ENCODE results near the gene ZNG1C. TPM values are rescaled to one million over a fixed set of nuclear protein-coding genes. Genes with fewer than 3 reads are reported as not detected.
"Not testable (repeated sequence)": the region's sequence is repeated elsewhere in the genome, so short reads cannot be mapped to it uniquely, and the experiment has no call there.

ZNG1C gene
- 17.8 and 25.0 TPM in 2 replicates for polyA plus RNA-seq (2011; rRNA removed)
- 45.7 and 55.9 TPM in 2 replicates for polyA minus RNA-seq (2011; rRNA and poly(A)+ RNA removed)

GRCh38 chr9:68241683-68242082 lies at the start of gene ZNG1C:
TSS of gene ZNG1C (plus strand) at chr9:68241983. CDS start at chr9:68242032, 49 bp downstream.
- H3K27me3 ChIP-seq (ENCODE audit: control insufficient read depth, insufficient read depth, low read length); CTCF ChIA-PET; H3K9me3 ChIP-seq (ENCODE audit: control insufficient read depth, insufficient read depth, low read length); DNase-seq (ENCODE audit: low read depth, low spot score); H3K27ac ChIP-seq (ENCODE audit: low read depth, low read length); H3K4me3 ChIP-seq (ENCODE audit: low read depth, low read length); POLR2A ChIA-PET: not testable (repeated sequence)

GRCh38 chr9:68242437-68242836 lies 654 bp downstream of the ZNG1C start:
- H3K4me3 ChIP-seq (ENCODE audit: low read depth, low read length); H3K27me3 ChIP-seq (ENCODE audit: control insufficient read depth, insufficient read depth, low read length); POLR2A ChIA-PET; CTCF ChIA-PET; H3K9me3 ChIP-seq (ENCODE audit: control insufficient read depth, insufficient read depth, low read length); H3K27ac ChIP-seq (ENCODE audit: low read depth, low read length); DNase-seq (ENCODE audit: low read depth, low spot score): not testable (repeated sequence)

GRCh38 chr9:68281041-68281440 lies 39.3 kb downstream of the ZNG1C start:
- POLR2A ChIA-PET; DNase-seq (ENCODE audit: low read depth, low spot score); H3K27ac ChIP-seq (ENCODE audit: low read depth, low read length); H3K27me3 ChIP-seq (ENCODE audit: control insufficient read depth, insufficient read depth, low read length); H3K4me3 ChIP-seq (ENCODE audit: low read depth, low read length); CTCF ChIA-PET; H3K9me3 ChIP-seq (ENCODE audit: control insufficient read depth, insufficient read depth, low read length): not testable (repeated sequence)

GRCh38 chr9:68302567-68302966 lies 60.8 kb downstream of the ZNG1C start, which contains the start of gene FOXD4L3:
TSS of gene FOXD4L3 (plus strand) at chr9:68302867. CDS start at chr9:68302952, 85 bp downstream.
- CTCF ChIA-PET; H3K27ac ChIP-seq (ENCODE audit: low read depth, low read length); H3K9me3 ChIP-seq (ENCODE audit: control insufficient read depth, insufficient read depth, low read length); H3K4me3 ChIP-seq (ENCODE audit: low read depth, low read length); DNase-seq (ENCODE audit: low read depth, low spot score); POLR2A ChIA-PET; H3K27me3 ChIP-seq (ENCODE audit: control insufficient read depth, insufficient read depth, low read length): not testable (repeated sequence)

- H3K4me3 ChIP-seq (ENCODE audit: low read depth, low read length); H3K27ac ChIP-seq (ENCODE audit: low read depth, low read length); POLR2A ChIA-PET; H3K9me3 ChIP-seq (ENCODE audit: control insufficient read depth, insufficient read depth, low read length); CTCF ChIA-PET; DNase-seq (ENCODE audit: low read depth, low spot score); H3K27me3 ChIP-seq (ENCODE audit: control insufficient read depth, insufficient read depth, low read length): not testable (repeated sequence)
Observed at GRCh38 chr9:68303771-68304170, 62.0 kb downstream of the ZNG1C start.

- H3K27me3 ChIP-seq (ENCODE audit: control insufficient read depth, insufficient read depth, low read length); H3K9me3 ChIP-seq (ENCODE audit: control insufficient read depth, insufficient read depth, low read length); CTCF ChIA-PET; H3K27ac ChIP-seq (ENCODE audit: low read depth, low read length); POLR2A ChIA-PET; H3K4me3 ChIP-seq (ENCODE audit: low read depth, low read length); DNase-seq (ENCODE audit: low read depth, low spot score): not testable (repeated sequence)
Observed at GRCh38 chr9:68304212-68304611, 62.4 kb downstream of the ZNG1C start.

GRCh38 chr9:68304777-68305176 lies 63.0 kb downstream of the ZNG1C start:
- H3K9me3 ChIP-seq (ENCODE audit: control insufficient read depth, insufficient read depth, low read length); CTCF ChIA-PET; DNase-seq (ENCODE audit: low read depth, low spot score); H3K4me3 ChIP-seq (ENCODE audit: low read depth, low read length); POLR2A ChIA-PET; H3K27me3 ChIP-seq (ENCODE audit: control insufficient read depth, insufficient read depth, low read length); H3K27ac ChIP-seq (ENCODE audit: low read depth, low read length): not testable (repeated sequence)

- H3K4me3 ChIP-seq (ENCODE audit: low read depth, low read length); DNase-seq (ENCODE audit: low read depth, low spot score); H3K9me3 ChIP-seq (ENCODE audit: control insufficient read depth, insufficient read depth, low read length); H3K27ac ChIP-seq (ENCODE audit: low read depth, low read length); POLR2A ChIA-PET; CTCF ChIA-PET; H3K27me3 ChIP-seq (ENCODE audit: control insufficient read depth, insufficient read depth, low read length): not testable (repeated sequence)
Observed at GRCh38 chr9:68305680-68306285, 64.0 kb downstream of the ZNG1C start.

- H3K27ac ChIP-seq (ENCODE audit: low read depth, low read length); POLR2A ChIA-PET; H3K9me3 ChIP-seq (ENCODE audit: control insufficient read depth, insufficient read depth, low read length); CTCF ChIA-PET; H3K27me3 ChIP-seq (ENCODE audit: control insufficient read depth, insufficient read depth, low read length); DNase-seq (ENCODE audit: low read depth, low spot score); H3K4me3 ChIP-seq (ENCODE audit: low read depth, low read length): not testable (repeated sequence)
Observed at GRCh38 chr9:68306391-68306964, 64.7 kb downstream of the ZNG1C start.

- DNase-seq (ENCODE audit: low read depth, low spot score); H3K4me3 ChIP-seq (ENCODE audit: low read depth, low read length); H3K27ac ChIP-seq (ENCODE audit: low read depth, low read length); H3K27me3 ChIP-seq (ENCODE audit: control insufficient read depth, insufficient read depth, low read length); CTCF ChIA-PET; H3K9me3 ChIP-seq (ENCODE audit: control insufficient read depth, insufficient read depth, low read length); POLR2A ChIA-PET: not testable (repeated sequence)
Observed at GRCh38 chr9:68307127-68307526, 65.3 kb downstream of the ZNG1C start.

- H3K9me3 ChIP-seq (ENCODE audit: control insufficient read depth, insufficient read depth, low read length); CTCF ChIA-PET; DNase-seq (ENCODE audit: low read depth, low spot score); H3K27ac ChIP-seq (ENCODE audit: low read depth, low read length); POLR2A ChIA-PET; H3K27me3 ChIP-seq (ENCODE audit: control insufficient read depth, insufficient read depth, low read length); H3K4me3 ChIP-seq (ENCODE audit: low read depth, low read length): not testable (repeated sequence)
Observed at GRCh38 chr9:68307654-68308053, 65.9 kb downstream of the ZNG1C start.

GRCh38 chr9:68311208-68311607 lies 69.4 kb downstream of the ZNG1C start:
- DNase-seq (ENCODE audit: low read depth, low spot score); H3K9me3 ChIP-seq (ENCODE audit: control insufficient read depth, insufficient read depth, low read length); H3K4me3 ChIP-seq (ENCODE audit: low read depth, low read length); CTCF ChIA-PET; POLR2A ChIA-PET; H3K27me3 ChIP-seq (ENCODE audit: control insufficient read depth, insufficient read depth, low read length); H3K27ac ChIP-seq (ENCODE audit: low read depth, low read length): not testable (repeated sequence)
